ENCODE results near the gene GRN. TPM values are rescaled to one million over a fixed set of nuclear protein-coding genes. Genes with fewer than 3 reads are reported as not detected.

GRN gene
- total and polyA plus RNA-seq, 2 of the 13 experiments (the other 11 are each of a cell fraction or from before 2014, with no cell fraction given), result 86.6 to 143 TPM

GRCh38 chr17:44350733-44351226 is 5.7 kb downstream of the GRN start (continued):
- TF ChIP-seq ZBTB33 (CRISPR knock-in tag; IDR thresholded peaks at IDR 0.05), result peak; percentile 36; the same call in 1 of the 2 replicates
- no peak for TF ChIP-seq ZNF83 (CRISPR knock-in tag; IDR thresholded peaks at IDR 0.05; ENCODE audit: borderline replicate concordance)
- TF ChIP-seq NFYB (CRISPR knock-in tag; IDR thresholded peaks at IDR 0.05), result no peak
- TF ChIP-seq KAT2B (IDR thresholded peaks at IDR 0.05; ENCODE audit: borderline replicate concordance, low read depth, low read length), result no peak
- TF ChIP-seq POLR2A (IDR thresholded peaks at IDR 0.05; ENCODE audit: insufficient read depth in 1 of 2, low read depth in 2 of 2, low read length in 2 of 2), result no peak
- TF ChIP-seq TCF7L2 (IDR thresholded peaks at IDR 0.05; ENCODE audit: low read depth, low read length), result no peak
- TF ChIP-seq WIZ (CRISPR knock-in tag; IDR thresholded peaks at IDR 0.05), result no peak
- no peak for TF ChIP-seq PHB2 (IDR thresholded peaks at IDR 0.05; ENCODE audit: partially characterized antibody)
- TF ChIP-seq ZHX1 (CRISPR knock-in tag; IDR thresholded peaks at IDR 0.05; ENCODE audit: low read depth), result no peak
- TF ChIP-seq PHF5A (CRISPR knock-in tag; IDR thresholded peaks at IDR 0.05; ENCODE audit: low read depth, unreplicated experiment), result no peak
- TF ChIP-seq KDM3A (CRISPR knock-in tag; IDR thresholded peaks at IDR 0.05; ENCODE audit: low read depth), result no peak
- TF ChIP-seq ZKSCAN1 (IDR thresholded peaks at IDR 0.05; ENCODE audit: low read length), result no peak
- no peak for TF ChIP-seq MBD4 (IDR thresholded peaks at IDR 0.05; ENCODE audit: borderline replicate concordance, low read length)
- no peak for TF ChIP-seq FOXO1 (CRISPR knock-in tag; IDR thresholded peaks at IDR 0.05)
- TF ChIP-seq ZNF263 (CRISPR knock-in tag; IDR thresholded peaks at IDR 0.05), result no peak
- TF ChIP-seq ZNF501 (CRISPR knock-in tag; IDR thresholded peaks at IDR 0.05), result no peak
- TF ChIP-seq POLR2AphosphoS5 (IDR thresholded peaks at IDR 0.05; ENCODE audit: low read depth, low read length), result no peak
- TF ChIP-seq SKI (IDR thresholded peaks at IDR 0.05; ENCODE audit: partially characterized antibody), result no peak
- TF ChIP-seq ZBTB3 (CRISPR knock-in tag; IDR thresholded peaks at IDR 0.05; ENCODE audit: borderline replicate concordance, low read depth), result no peak
- TF ChIP-seq CSRNP2 (CRISPR knock-in tag; conservative IDR thresholded peaks at IDR 0.05; ENCODE audit: low read depth), result no peak
- 0 out of 2 replicates have a peak, but pooled peaks have one; percentile 58 for TF ChIP-seq RFXAP (CRISPR knock-in tag; IDR thresholded peaks at IDR 0.05; ENCODE audit: borderline replicate concordance)
- TF ChIP-seq MYNN (CRISPR knock-in tag; IDR thresholded peaks at IDR 0.05; ENCODE audit: low read depth), result no peak
- no peak for TF ChIP-seq ZNF207 (IDR thresholded peaks at IDR 0.05; ENCODE audit: borderline replicate concordance)
- TF ChIP-seq BCL3 (CRISPR knock-in tag; IDR thresholded peaks at IDR 0.05), result no peak
